IMR-90 (cell line): Measurements from ENCODE around the gene RFPL4AL1. TPM values are rescaled to one million over a fixed set of nuclear protein-coding genes. Genes with fewer than 3 reads are reported as not detected.

ENCODE experiments used
- ATAC-seq: fragments of 200-7000 bp; cut with Tn5 transposase; 2 replicates; pipeline ENCODE4 v1.9.1; 2020; ENCODE audit warnings: low read depth, mild to moderate bottlenecking, moderate library complexity
- BruUV-seq: library from RNA; stranded (reverse); fragments of 400-500 nt; replicated peaks from 2 replicates; lab custom pipeline; 2021; lab: Mats Ljungman, UMichigan
- CTCF ChIA-PET: fragments of 300-600 bp; formaldehyde crosslinking; extraction: SDS; loops from one replicate; lab custom pipeline; 2021; ENCODE audit warnings: antibody characterized with exemption; lab: Yijun Ruan, JAX
- POLR2A ChIA-PET: fragments of 300-600 bp; sonication (Branson Sonifier 250); formaldehyde crosslinking; loops from one replicate; lab custom pipeline; 2022; ENCODE audit warnings: antibody characterized with exemption; ENCODE audit not compliant: unreplicated experiment; lab: Charles Lee
- DNase-seq: peaks from one replicate; pipeline ENCODE4 v3.0.0; 2013
- H2AFZ ChIP-seq: replicated peaks from 2 replicates; pipeline ENCODE3; 2013; ENCODE audit warnings: low read length, mild to moderate bottlenecking; ENCODE audit not compliant: poor library complexity
- H2AK5ac ChIP-seq: 2 replicates; pipeline ENCODE4 v1.6.1; 2013; ENCODE audit warnings: low read depth, low read length, inconsistent platforms
- H2AK9ac ChIP-seq: replicated peaks from 2 replicates; pipeline ENCODE3; 2013; ENCODE audit warnings: mild to moderate bottlenecking, low read depth, low read length, moderate library complexity; ENCODE audit not compliant: poor library complexity
- H2BK120ac ChIP-seq: 2 replicates; pipeline ENCODE4 v1.6.1; 2013; ENCODE audit warnings: low read depth, low read length, inconsistent platforms
- H2BK15ac ChIP-seq: 3 replicates; pipeline ENCODE4 v1.6.1; 2013; ENCODE audit warnings: low read depth, low read length, inconsistent platforms
- H2BK20ac ChIP-seq: 2 replicates; pipeline ENCODE4 v1.6.1; 2013; ENCODE audit warnings: low read depth, mild to moderate bottlenecking, inconsistent platforms, low read length, moderate library complexity
- H2BK5ac ChIP-seq: 2 replicates; pipeline ENCODE4 v1.6.1; 2013; ENCODE audit warnings: mild to moderate bottlenecking, low read depth, low read length, inconsistent platforms; ENCODE audit not compliant: poor library complexity, severe bottlenecking
- H3K14ac ChIP-seq: replicated peaks from 2 replicates; pipeline ENCODE4 v1.6.1; 2013; ENCODE audit warnings: low read depth, low read length, inconsistent platforms
- H3K18ac ChIP-seq: 2 replicates; pipeline ENCODE4 v1.6.1; 2013; ENCODE audit warnings: low read depth, low read length, control low read depth
- H3K23ac ChIP-seq: 2 replicates; pipeline ENCODE4 v1.6.1; 2013; ENCODE audit warnings: low read depth, low read length, inconsistent platforms
- H3K27ac ChIP-seq: 2 replicates; pipeline ENCODE4 v1.5.1; 2013; ENCODE audit warnings: mild to moderate bottlenecking, control low read depth, low read length; ENCODE audit not compliant: insufficient read depth
- H3K27me3 ChIP-seq: 2 replicates; pipeline ENCODE4 v1.6.1; 2013; ENCODE audit warnings: low read length; ENCODE audit not compliant: control insufficient read depth, insufficient read depth
- H3K36me3 ChIP-seq: 2 replicates; pipeline ENCODE4 v1.6.1; 2013; ENCODE audit warnings: low read length, mixed read lengths; ENCODE audit not compliant: control insufficient read depth, insufficient read depth
- H3K4ac ChIP-seq: 2 replicates; pipeline ENCODE4 v1.6.1; 2013; ENCODE audit warnings: low read depth, low read length, inconsistent platforms
- H3K4me1 ChIP-seq: 2 replicates; pipeline ENCODE4 v1.6.1; 2013; ENCODE audit warnings: low read length, mixed read lengths; ENCODE audit not compliant: control insufficient read depth, insufficient read depth
- H3K4me2 ChIP-seq: 2 replicates; pipeline ENCODE4 v1.6.1; 2013; ENCODE audit warnings: low read depth, mild to moderate bottlenecking, control low read depth, low read length, moderate library complexity
- H3K4me3 ChIP-seq: 2 replicates; pipeline ENCODE4 v1.5.1; 2013; ENCODE audit warnings: low read depth, mild to moderate bottlenecking, control low read depth, low read length, moderate library complexity; ENCODE audit not compliant: insufficient read depth
- H3K56ac ChIP-seq: 2 replicates; pipeline ENCODE4 v1.6.1; 2013; ENCODE audit warnings: low read length, inconsistent platforms; ENCODE audit not compliant: insufficient read depth; ENCODE audit errors: extremely low read depth
- H3K79me1 ChIP-seq, 2 experiments: 2 replicates each; pipeline ENCODE4 v1.6.1; 2013; ENCODE audit warnings: low read length in 2 of 2, inconsistent platforms in 1 of 2, low read depth in 1 of 2
- H3K9ac ChIP-seq: 2 replicates; pipeline ENCODE4 v1.6.1; 2013; ENCODE audit warnings: low read depth, low read length, control low read depth
- H3K9me1 ChIP-seq: 2 replicates; pipeline ENCODE4 v1.6.1; 2013; ENCODE audit warnings: low read length, inconsistent platforms; ENCODE audit not compliant: insufficient read depth
- H3K9me3 ChIP-seq: 2 replicates; pipeline ENCODE4 v1.6.1; 2013; ENCODE audit warnings: low read length; ENCODE audit not compliant: control insufficient read depth, insufficient read depth
- H4K20me1 ChIP-seq: 2 replicates; pipeline ENCODE4 v1.6.1; 2013; ENCODE audit warnings: low read length, inconsistent platforms; ENCODE audit not compliant: insufficient read depth
- H4K5ac ChIP-seq: 2 replicates; pipeline ENCODE4 v1.6.1; 2013; ENCODE audit warnings: mild to moderate bottlenecking, low read depth, low read length, control low read depth
- H4K8ac ChIP-seq, 2 experiments: 2 replicates each; pipeline ENCODE4 v1.6.1; 2013; ENCODE audit warnings: low read depth in 2 of 2, low read length in 2 of 2, control low read depth in 1 of 2, inconsistent platforms in 1 of 2
- H4K91ac ChIP-seq: 2 replicates; pipeline ENCODE4 v1.6.1; 2013; ENCODE audit warnings: low read depth, low read length, inconsistent platforms; ENCODE audit not compliant: insufficient read depth
- BHLHE40 ChIP-seq: fragments of 150-350 bp; IDR thresholded peaks from 2 replicates; pipeline ENCODE4 v1.6.1; 2016; ENCODE audit warnings: mild to moderate bottlenecking, low read depth, low read length
- CEBPB ChIP-seq: IDR thresholded peaks from 2 replicates; pipeline ENCODE4 v1.6.1; 2012; ENCODE audit warnings: low read depth, low read length, improper control_type of control experiment
- CHD1 ChIP-seq: IDR thresholded peaks from 2 replicates; pipeline ENCODE4 v1.6.1; 2012; ENCODE audit warnings: low read depth, low read length, improper control_type of control experiment
- ELK1 ChIP-seq: fragments of 150-350 bp; IDR thresholded peaks from 2 replicates; pipeline ENCODE4 v1.6.1; 2016; ENCODE audit warnings: low read depth, mild to moderate bottlenecking, low read length, moderate library complexity, borderline replicate concordance
- FOS ChIP-seq: fragments of 150-350 bp; IDR thresholded peaks from 2 replicates; pipeline ENCODE4 v1.6.1; 2016; ENCODE audit warnings: low read depth, low read length
- MAFK ChIP-seq: IDR thresholded peaks from 2 replicates; pipeline ENCODE4 v1.6.1; 2012; ENCODE audit warnings: low read depth, low read length, improper control_type of control experiment
- MAZ ChIP-seq: IDR thresholded peaks from 2 replicates; pipeline ENCODE4 v1.6.1; 2012; ENCODE audit warnings: low read depth, mild to moderate bottlenecking, low read length, improper control_type of control experiment, moderate library complexity, borderline replicate concordance
- MXI1 ChIP-seq: IDR thresholded peaks from 2 replicates; pipeline ENCODE4 v1.6.1; 2012; ENCODE audit warnings: low read depth, mild to moderate bottlenecking, low read length, moderate library complexity, borderline replicate concordance
- NFE2L2 ChIP-seq: fragments of 150-350 bp; IDR thresholded peaks from 2 replicates; pipeline ENCODE4 v1.6.1; 2016; ENCODE audit warnings: low read depth, mild to moderate bottlenecking, low read length
- POLR2A ChIP-seq: IDR thresholded peaks from 2 replicates; pipeline ENCODE4 v1.6.1; 2012; ENCODE audit warnings: mild to moderate bottlenecking, low read depth, low read length
- RAD21 ChIP-seq: IDR thresholded peaks from 2 replicates; pipeline ENCODE4 v1.6.1; 2012; ENCODE audit warnings: low read length, improper control_type of control experiment
- RCOR1 ChIP-seq: IDR thresholded peaks from 2 replicates; pipeline ENCODE4 v1.6.1; 2012; ENCODE audit warnings: mild to moderate bottlenecking, low read length, improper control_type of control experiment; ENCODE audit not compliant: insufficient replicate concordance
- RFX5 ChIP-seq: IDR thresholded peaks from 2 replicates; pipeline ENCODE4 v1.8.0; 2012; ENCODE audit warnings: low read depth, mild to moderate bottlenecking, low read length, moderate library complexity
- SMC3 ChIP-seq: fragments of 150-350 bp; IDR thresholded peaks from 2 replicates; pipeline ENCODE4 v1.6.1; 2016; ENCODE audit warnings: low read depth, mild to moderate bottlenecking, antibody characterized with exemption, low read length, moderate library complexity
- USF2 ChIP-seq: fragments of 150-350 bp; IDR thresholded peaks from 2 replicates; pipeline ENCODE4 v1.6.1; 2017; ENCODE audit warnings: mild to moderate bottlenecking, antibody characterized with exemption, low read length, low read depth
- WGBS, 2 experiments: methylation state at CpG; one replicate each; pipeline versions ENCODE4 v1.1.5 to v1.1.7; 2013; ENCODE audit warnings: missing lambda C conversion rate in 2 of 2; ENCODE audit not compliant: insufficient read length in 1 of 2; ENCODE audit errors: extremely low coverage in 2 of 2; 5-methylcytosine and 5-hydroxymethylcytosine counted together
- dilution Hi-C: fragments of 300-500 bp; cut with HindIII; formaldehyde crosslinking; loops from one replicate; pipeline ENCODE4 v1.14.3; 2018; ENCODE audit warnings: low sequenced_read_pairs; ENCODE audit not compliant: unreplicated experiment
- in situ Hi-C: fragments of 300-500 bp; cut with MboI; formaldehyde crosslinking; loops from 3 replicates; pipeline ENCODE4 v1.14.3; 2019; ENCODE audit warnings: low sequenced_read_pairs, inconsistent platforms, mixed read lengths
- intact Hi-C: fragments of 100-400 bp; cut with micrococcal nuclease; formaldehyde crosslinking; loops from 2 replicates; pipeline ENCODE4 v1.10.0; 2022
- polyA plus RNA-seq, 3 experiments: library from polyadenylated mRNA; depleted of rRNA; stranded (reverse); fragments of >200 nt; gene quantifications; 2 replicates each; pipeline ENCODE4 v1.2.3, GENCODE V29; 2012; ENCODE audit warnings: low replicate concordance in 1 of 3
- total RNA-seq: library from RNA; depleted of rRNA; stranded (reverse); fragments of >200 nt; gene quantifications from 2 replicates; pipeline ENCODE4 v1.2.3, GENCODE V29; 2012
- TF ChIP-seq, protein P1 (sequence below): conservative IDR thresholded peaks from 2 replicates; pipeline ENCODE4 v1.5.1; 2012; ENCODE audit warnings: mild to moderate bottlenecking, low read depth, low read length, improper control_type of control experiment

RFPL4AL1 gene
- total and polyA plus RNA-seq, 2 of the 4 experiments (the other 2 are of a cell fraction): not detected

DNA sequence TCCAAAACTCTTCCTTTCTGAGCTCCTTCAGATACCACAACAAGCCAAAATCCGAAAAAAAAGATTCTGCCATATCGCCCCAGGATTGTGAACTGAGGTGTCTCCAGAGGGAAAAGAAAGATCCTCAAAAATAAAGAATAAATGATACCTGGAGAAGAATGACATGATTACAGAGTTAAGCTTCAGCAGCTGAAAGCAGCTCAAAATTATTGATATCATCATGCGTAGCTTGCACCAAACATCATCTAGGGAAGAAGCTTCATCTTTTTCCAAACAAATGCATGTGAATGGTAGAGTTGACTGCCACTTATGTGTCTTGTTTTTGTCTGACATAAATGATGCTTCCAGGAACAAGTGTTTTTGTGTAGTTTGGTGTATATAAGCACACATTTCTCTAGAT lies 30.6 kb upstream of the RFPL4AL1 start, which contains the start of gene NLRP9:
TSS of gene NLRP9 (minus strand) at position 101 of the 400 bp plus-strand sequence. CDS start at position 73, 28 bp downstream.
- no peak within 1 kb of the TSS for H2AK9ac ChIP-seq
- H3K56ac ChIP-seq: no peak within 1 kb of the TSS
- no peaks in the 10 kb centered on the region for H3K9me1 ChIP-seq
- ATAC-seq (no peak), DNase-seq (no peak)
- WGBS, 2 experiments: no CpG with 5 or more reads among the region's 3 CpGs
- H4K91ac ChIP-seq: no peak within 1 kb of the TSS
- H3K9ac ChIP-seq: no peak within 1 kb of the TSS
- no peaks in the 10 kb centered on the region for H3K27me3 ChIP-seq
- H3K27ac ChIP-seq: no peak within 1 kb of the TSS
- no peak within 1 kb of the TSS for H2BK120ac ChIP-seq
- H4K20me1 ChIP-seq: no peaks in the 10 kb centered on the region
- in situ Hi-C loops: no loop called here
- no peak within 1 kb of the TSS for H3K18ac ChIP-seq
- no peak within 1 kb of the TSS for H2AFZ ChIP-seq
- H2BK20ac ChIP-seq: no peak within 1 kb of the TSS
- H3K23ac ChIP-seq: no peak within 1 kb of the TSS
- H3K36me3 ChIP-seq: no peaks in the 10 kb centered on the region
- no peak within 1 kb of the TSS for H2BK5ac ChIP-seq
- dilution Hi-C loops: no loop called here
- ChIA-PET POLR2A (no interaction called here), CTCF (no interaction called here)
- no peak within 1 kb of the TSS for H3K4ac ChIP-seq
- H3K4me2 ChIP-seq: no peak within 1 kb of the TSS
- BruUV-seq: no TSS peak
- H4K5ac ChIP-seq: no peak within 1 kb of the TSS
- H3K14ac ChIP-seq: no peak within 1 kb of the TSS
- H4K8ac ChIP-seq: no peak within 1 kb of the TSS
- H2BK15ac ChIP-seq: no peak within 1 kb of the TSS
- no peaks in the 10 kb centered on the region for H3K4me1 ChIP-seq
- no peaks in the 10 kb centered on the region for H3K79me1 ChIP-seq
- H3K9me3 ChIP-seq: peaks cover 4% of the 10 kb centered on the region; the same call in 1 of the 2 replicates
- H2AK5ac ChIP-seq: no peak within 1 kb of the TSS
- no peak for TF ChIP-seq BHLHE40
- TF ChIP-seq CEBPB: no peak
- no peak for TF ChIP-seq ELK1
- TF ChIP-seq NFE2L2: no peak
- no peak for TF ChIP-seq MAFK
- TF ChIP-seq FOS: no peak
- no peak for TF ChIP-seq USF2
- no peak for TF ChIP-seq RCOR1
- TF ChIP-seq MXI1: no peak
- no peak for TF ChIP-seq MAZ
- TF ChIP-seq RAD21: no peak
- TF ChIP-seq POLR2A: no peak
- TF ChIP-seq RFX5: no peak
- TF ChIP-seq CHD1: no peak
- TF ChIP-seq, protein P1, sequence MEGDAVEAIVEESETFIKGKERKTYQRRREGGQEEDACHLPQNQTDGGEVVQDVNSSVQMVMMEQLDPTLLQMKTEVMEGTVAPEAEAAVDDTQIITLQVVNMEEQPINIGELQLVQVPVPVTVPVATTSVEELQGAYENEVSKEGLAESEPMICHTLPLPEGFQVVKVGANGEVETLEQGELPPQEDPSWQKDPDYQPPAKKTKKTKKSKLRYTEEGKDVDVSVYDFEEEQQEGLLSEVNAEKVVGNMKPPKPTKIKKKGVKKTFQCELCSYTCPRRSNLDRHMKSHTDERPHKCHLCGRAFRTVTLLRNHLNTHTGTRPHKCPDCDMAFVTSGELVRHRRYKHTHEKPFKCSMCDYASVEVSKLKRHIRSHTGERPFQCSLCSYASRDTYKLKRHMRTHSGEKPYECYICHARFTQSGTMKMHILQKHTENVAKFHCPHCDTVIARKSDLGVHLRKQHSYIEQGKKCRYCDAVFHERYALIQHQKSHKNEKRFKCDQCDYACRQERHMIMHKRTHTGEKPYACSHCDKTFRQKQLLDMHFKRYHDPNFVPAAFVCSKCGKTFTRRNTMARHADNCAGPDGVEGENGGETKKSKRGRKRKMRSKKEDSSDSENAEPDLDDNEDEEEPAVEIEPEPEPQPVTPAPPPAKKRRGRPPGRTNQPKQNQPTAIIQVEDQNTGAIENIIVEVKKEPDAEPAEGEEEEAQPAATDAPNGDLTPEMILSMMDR: no peak
- no peak for TF ChIP-seq SMC3
- no peak within 1 kb of the TSS for H3K4me3 ChIP-seq
- intact Hi-C loops: no loop called here
